GM18517 (cell line): Measurements from ENCODE around the gene GLB1L3.
"Not testable (repeated sequence)": the region's sequence is repeated elsewhere in the genome, so short reads cannot be mapped to it uniquely, and the experiment has no call there.

Source experiments
- ATAC-seq: cut with Tn5 transposase; IDR thresholded peaks from one replicate; pipeline ENCODE4 v1.9.1; 2021; ENCODE audit warnings: mild to moderate bottlenecking, moderate library complexity; ENCODE audit not compliant: unreplicated experiment

GLB1L3 gene

DNA sequence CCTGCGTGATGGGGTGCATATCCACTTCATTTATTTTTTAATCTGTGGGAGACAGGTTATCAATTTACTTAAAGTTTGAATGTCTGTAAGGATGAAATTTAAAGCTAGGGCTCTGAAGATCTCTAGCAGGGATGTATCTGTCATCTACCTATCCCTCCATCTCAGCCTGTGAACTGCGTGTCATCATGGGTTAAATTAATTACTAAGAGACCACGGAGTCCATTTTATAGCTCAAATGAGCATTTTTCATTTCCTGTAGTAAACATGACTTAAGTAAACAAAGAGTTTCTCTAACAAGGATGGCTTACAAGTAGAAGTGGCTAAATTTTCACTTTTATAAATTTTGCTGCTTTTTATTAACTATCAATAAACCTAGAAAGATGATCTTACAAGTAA is 2.9 kb upstream of the GLB1L3 start:
- ATAC-seq = no peak

DNA sequence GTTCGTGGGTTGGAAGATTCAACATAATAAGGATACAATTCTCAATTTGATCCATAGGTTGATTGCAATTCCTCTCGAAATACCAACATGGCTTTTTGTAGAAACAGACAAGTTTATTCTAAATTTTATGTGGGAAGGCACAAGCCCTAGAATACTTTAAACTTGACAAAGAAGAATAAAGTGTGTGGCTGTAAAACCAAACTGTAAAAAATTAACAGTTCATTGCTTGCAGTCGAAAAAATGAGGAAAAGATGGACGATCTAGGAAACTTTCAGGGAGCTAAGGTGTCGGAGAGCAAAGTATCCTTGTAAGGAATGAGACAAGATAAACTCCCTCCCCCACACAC is 1.0 kb upstream of the GLB1L3 start:
- ATAC-seq = no peak

DNA sequence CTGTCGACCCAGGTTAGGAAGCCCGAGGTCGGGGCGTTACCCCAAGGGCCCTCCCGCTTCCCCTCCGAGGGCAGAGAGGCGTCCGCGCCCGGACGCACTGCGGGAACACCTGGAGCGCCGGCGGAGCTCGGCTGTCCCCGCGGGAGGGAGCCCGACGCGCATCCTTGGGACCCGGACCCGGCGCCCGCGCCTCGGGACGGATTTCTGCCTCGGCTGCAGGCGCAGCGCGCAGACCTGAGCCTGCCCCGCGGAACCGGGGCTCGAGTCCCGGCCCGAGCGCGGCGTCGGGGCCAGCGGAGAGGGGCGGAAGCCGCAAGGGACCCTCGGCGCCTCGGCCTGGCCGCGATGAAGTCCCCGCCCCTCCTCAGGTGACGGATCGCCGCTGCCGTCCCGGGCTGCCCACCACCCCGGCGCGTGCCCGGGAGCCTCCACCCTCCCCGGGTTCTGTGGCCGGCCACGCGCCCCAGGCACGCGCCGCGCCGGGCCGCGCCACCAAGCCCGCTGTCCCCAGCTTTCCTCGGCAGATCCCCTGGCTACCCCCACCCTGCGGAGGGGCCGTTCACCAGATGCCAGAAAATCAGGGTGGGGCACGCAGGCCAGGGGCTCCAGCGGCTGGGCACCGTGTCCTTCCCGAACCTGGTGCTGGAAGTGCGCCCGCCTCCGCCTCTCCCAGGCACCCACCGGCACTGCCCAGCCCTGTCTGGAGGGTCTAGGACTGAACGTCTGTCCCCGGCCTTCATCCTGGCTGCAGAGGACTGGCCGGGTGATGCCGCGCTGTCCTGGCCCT is 410 bp downstream of the GLB1L3 start:
- no peak for ATAC-seq

GRCh38 chr11:134277183-134278001 is 1.2 kb downstream of the GLB1L3 start:
- ATAC-seq = no peak

- ATAC-seq = no peak
Observed at GRCh38 chr11:134278356-134278755, 2.2 kb downstream of the GLB1L3 start.

DNA sequence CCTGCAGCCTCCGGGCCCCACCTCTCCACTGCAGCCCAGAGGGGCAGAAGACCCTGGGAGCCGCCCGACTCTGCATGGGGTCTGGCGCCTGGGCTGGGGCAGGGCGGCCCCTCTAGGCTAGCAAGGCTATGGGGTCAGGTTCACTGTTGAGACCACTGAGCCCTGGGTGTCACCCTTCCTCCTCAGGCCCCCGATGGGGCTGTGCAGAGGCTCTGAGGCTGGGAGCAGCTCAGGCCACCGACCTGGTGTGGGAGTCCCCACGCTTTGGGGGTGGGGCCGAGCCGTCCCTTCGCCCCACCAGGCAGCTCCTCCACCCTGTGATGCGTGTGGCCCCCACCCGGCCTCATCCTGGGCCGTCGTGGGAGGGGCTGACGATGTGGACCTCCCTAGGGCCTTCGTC is 5.5 kb downstream of the GLB1L3 start:
- not testable (repeated sequence) for ATAC-seq

- no peak for ATAC-seq
Observed at GRCh38 chr11:134282121-134283045, 6.2 kb downstream of the GLB1L3 start.

GRCh38 chr11:134283461-134284230 is 7.5 kb downstream of the GLB1L3 start:
- ATAC-seq = no peak

DNA sequence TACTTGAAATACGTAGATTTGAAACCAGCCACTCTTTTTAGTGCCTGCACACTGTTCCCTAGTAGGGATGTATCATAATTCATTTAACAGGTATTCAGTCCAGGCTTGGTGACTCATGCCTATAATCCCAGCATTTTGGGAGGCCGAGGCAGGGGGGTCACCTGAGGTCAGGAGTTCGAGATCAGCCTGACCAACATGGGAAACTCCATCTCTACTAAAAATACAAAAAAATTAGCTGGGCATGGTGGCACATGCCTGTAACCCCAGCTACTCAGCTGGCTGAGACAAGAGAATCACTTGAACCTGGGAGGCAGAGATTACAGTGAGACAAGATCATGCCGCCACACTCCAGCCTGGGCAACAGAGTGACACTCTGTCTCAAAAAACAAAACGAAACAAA is 8.2 kb downstream of the GLB1L3 start:
- not testable (repeated sequence) for ATAC-seq

DNA sequence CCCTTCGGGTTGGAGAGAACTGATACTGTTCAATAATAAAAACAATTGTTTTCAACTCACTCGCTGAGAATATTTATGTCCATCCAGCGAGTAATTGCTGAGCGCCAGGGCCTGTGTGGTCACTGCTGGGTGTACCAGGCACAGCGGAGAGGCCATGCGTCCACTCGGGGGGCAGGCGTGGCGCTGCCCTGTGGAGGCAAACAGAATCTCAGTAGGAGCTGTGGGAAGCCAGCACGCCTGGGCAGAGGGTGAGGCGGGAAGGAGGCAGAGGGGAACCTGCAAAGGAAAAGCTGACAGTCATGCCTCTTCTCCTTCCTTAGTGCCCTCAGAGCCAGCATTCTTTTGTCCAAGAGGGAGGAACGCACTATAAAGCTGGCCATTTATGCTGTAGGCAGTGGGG is 11.4 kb downstream of the GLB1L3 start:
- no peak for ATAC-seq

GRCh38 chr11:134288486-134288885 is 12.3 kb downstream of the GLB1L3 start:
- no peak for ATAC-seq

DNA sequence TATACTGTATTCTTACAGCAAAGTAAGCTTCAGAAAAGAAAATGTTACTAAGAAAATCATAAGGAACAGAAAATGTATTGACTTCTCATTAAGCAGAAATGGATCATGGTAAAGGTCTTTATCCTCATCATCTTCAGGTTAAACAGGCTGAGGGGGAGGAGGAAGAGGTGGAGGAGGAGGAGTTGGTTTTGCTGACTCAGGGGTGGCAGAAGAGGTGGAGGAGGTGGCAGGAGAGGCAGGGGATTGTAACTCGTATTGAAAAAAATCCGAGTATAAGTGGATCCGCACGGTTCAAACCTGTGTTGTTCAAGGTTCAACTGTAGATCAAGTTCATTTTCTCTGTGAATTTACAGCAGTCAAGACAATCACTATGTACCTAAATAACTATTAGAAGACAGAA is 13.0 kb downstream of the GLB1L3 start:
- ATAC-seq = no peak

- ATAC-seq = no peak
Observed at GRCh38 chr11:134289789-134290188, 13.6 kb downstream of the GLB1L3 start.

DNA sequence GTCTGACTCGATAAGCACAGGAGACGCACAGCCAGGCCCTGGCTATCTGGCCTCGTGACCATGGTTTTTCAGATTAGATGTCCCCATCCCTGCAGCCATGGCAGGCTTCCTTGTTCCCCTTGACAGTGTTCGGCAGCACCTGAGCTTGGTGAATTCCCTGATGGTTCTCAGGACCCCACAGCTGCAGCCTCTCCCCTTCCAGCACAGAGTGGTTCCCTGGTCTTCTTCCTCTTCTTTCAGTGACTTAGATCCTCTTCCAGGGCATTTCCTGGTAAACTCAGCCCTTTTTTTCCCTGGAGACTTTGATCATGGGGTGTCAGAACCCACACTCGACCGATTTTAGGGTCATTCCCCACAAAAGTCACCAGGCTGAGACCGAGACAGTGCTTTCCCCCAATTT is 14.5 kb downstream of the GLB1L3 start:
- no peak for ATAC-seq

GRCh38 chr11:134291196-134291595 is 15.0 kb downstream of the GLB1L3 start:
- no peak for ATAC-seq

DNA sequence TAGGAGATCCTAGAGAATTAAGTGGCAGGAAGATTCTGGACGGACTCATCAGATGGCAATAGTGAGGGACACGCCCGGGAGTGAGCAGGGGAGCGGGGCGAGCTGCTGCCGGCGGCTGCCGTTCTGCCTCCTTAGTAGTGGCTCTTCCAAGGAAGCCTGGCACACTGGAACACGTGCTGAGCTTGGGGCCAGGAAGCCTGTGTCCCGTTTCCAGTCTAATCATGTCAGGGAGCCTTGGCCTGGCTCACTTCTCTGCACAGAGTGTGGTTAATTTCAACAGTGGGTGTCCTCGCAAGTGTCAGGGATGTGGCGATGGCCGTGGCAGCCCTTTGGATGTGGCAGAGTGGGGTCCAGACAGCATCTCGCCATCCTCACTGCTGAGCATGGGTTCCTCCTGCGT is 16.5 kb downstream of the GLB1L3 start:
- no peak for ATAC-seq

DNA sequence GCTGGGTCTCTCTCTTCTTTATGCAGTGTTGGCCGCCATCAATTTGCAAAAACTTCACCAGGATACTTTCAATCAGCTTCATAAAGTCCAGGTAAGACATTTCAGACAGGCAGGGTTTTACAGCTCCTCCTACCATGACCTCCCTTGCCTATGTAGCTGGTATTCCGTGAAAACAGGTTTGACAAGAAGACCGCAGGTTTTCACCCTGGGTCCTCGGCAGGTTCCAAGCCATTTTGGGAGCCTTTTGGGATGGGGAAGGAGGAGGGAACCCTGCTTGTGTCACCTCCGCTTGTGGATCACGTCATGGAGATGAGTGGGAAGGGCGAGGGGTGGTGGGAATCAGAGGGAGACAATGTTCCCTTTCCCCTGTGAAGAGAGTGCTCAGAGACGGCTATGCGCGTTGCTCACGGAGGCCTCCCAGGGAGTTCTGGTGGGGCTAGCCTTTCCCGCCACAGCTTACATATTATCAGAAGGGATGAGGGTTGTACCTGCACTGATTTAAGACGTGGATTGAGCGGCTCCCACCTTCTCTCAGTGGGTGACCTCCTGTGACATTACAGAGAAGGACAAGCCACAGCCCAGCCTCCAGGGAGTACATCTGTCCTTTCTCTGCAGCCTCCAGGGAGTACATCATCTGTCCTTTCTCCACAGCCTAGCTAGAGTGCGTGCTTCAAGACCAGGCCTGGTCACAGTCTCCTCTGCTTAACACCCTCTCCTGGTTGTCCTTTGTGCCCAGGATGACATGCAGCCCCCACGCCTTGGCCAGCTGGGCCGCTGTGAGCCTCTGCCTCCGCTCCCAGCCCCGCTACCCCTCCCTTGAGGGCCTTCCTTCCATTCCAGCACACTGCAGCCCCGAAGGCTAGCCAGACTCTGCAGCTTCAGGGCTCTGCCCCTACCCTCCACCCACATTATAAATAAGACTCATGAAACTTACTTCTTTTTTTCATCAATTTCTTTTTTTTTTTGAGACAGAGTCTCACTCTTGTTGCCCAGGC is 17.2 kb downstream of the GLB1L3 start:
- ATAC-seq = no peak

DNA sequence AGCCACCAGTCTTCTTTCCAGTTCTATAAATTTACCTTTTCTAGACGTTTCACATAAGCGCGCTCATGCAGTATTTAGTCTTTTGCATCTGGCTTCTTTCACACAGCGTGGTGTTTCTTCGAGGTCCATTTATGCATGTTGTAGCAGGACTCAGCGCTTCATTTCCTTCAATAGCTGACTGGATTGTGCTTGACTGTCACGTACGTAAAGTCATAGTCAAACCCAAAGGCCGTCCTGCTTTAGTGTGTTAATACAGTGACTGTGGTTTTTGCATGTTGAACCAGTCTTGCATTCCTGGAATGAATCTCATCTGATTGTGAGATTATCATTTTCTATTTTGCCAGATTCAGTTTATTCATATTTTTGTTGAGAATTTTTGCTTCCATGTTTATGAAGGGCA is 18.5 kb downstream of the GLB1L3 start:
- ATAC-seq = no peak

DNA sequence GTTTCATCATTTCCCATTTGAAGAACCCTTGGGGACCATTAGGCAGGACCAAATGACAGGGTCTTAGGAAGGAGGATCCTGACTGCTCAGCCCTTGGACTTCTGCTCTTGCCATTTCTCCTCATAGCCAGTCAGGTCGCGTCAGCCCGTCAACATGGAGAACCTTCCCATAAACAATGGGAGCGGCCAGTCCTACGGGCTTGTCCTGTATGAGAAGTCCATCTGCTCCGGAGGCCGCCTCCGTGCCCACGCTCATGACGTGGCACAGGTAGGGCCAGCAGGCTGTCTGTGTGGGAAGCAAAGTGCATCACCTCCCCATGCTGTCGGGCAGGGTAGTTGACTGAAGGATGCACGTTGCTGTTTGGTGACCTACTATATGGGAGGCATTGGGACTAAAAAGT is 36.0 kb downstream of the GLB1L3 start:
- no peak for ATAC-seq
